IMR-90 (cell line): Measurements from ENCODE around the gene ZC3H14. TPM values are rescaled to one million over a fixed set of nuclear protein-coding genes. Genes with fewer than 3 reads are reported as not detected.

Experiments used
- ATAC-seq: fragments of 200-7000 bp; cut with Tn5 transposase; 2 replicates; pipeline ENCODE4 v1.9.1; 2020; ENCODE audit warnings: low read depth, mild to moderate bottlenecking, moderate library complexity
- BruUV-seq: library from RNA; stranded (reverse); fragments of 400-500 nt; replicated peaks from 2 replicates; lab custom pipeline; 2021; lab: Mats Ljungman, UMichigan
- CTCF ChIA-PET: fragments of 300-600 bp; formaldehyde crosslinking; extraction: SDS; loops from one replicate; lab custom pipeline; 2021; ENCODE audit warnings: antibody characterized with exemption; lab: Yijun Ruan, JAX
- POLR2A ChIA-PET: fragments of 300-600 bp; sonication (Branson Sonifier 250); formaldehyde crosslinking; loops from one replicate; lab custom pipeline; 2022; ENCODE audit warnings: antibody characterized with exemption; ENCODE audit not compliant: unreplicated experiment; lab: Charles Lee
- DNase-seq: peaks from one replicate; pipeline ENCODE4 v3.0.0; 2013
- H2AFZ ChIP-seq: replicated peaks from 2 replicates; pipeline ENCODE3; 2013; ENCODE audit warnings: low read length, mild to moderate bottlenecking; ENCODE audit not compliant: poor library complexity
- H2AK5ac ChIP-seq: 2 replicates; pipeline ENCODE4 v1.6.1; 2013; ENCODE audit warnings: low read depth, low read length, inconsistent platforms
- H2AK9ac ChIP-seq: replicated peaks from 2 replicates; pipeline ENCODE3; 2013; ENCODE audit warnings: mild to moderate bottlenecking, low read depth, low read length, moderate library complexity; ENCODE audit not compliant: poor library complexity
- H2BK120ac ChIP-seq: 2 replicates; pipeline ENCODE4 v1.6.1; 2013; ENCODE audit warnings: low read depth, low read length, inconsistent platforms
- H2BK15ac ChIP-seq: 3 replicates; pipeline ENCODE4 v1.6.1; 2013; ENCODE audit warnings: low read depth, low read length, inconsistent platforms
- H2BK20ac ChIP-seq: 2 replicates; pipeline ENCODE4 v1.6.1; 2013; ENCODE audit warnings: low read depth, mild to moderate bottlenecking, inconsistent platforms, low read length, moderate library complexity
- H2BK5ac ChIP-seq: 2 replicates; pipeline ENCODE4 v1.6.1; 2013; ENCODE audit warnings: mild to moderate bottlenecking, low read depth, low read length, inconsistent platforms; ENCODE audit not compliant: poor library complexity, severe bottlenecking
- H3K14ac ChIP-seq: replicated peaks from 2 replicates; pipeline ENCODE4 v1.6.1; 2013; ENCODE audit warnings: low read depth, low read length, inconsistent platforms
- H3K18ac ChIP-seq: 2 replicates; pipeline ENCODE4 v1.6.1; 2013; ENCODE audit warnings: low read depth, low read length, control low read depth
- H3K23ac ChIP-seq: 2 replicates; pipeline ENCODE4 v1.6.1; 2013; ENCODE audit warnings: low read depth, low read length, inconsistent platforms
- H3K27ac ChIP-seq: 2 replicates; pipeline ENCODE4 v1.5.1; 2013; ENCODE audit warnings: mild to moderate bottlenecking, control low read depth, low read length; ENCODE audit not compliant: insufficient read depth
- H3K27me3 ChIP-seq: 2 replicates; pipeline ENCODE4 v1.6.1; 2013; ENCODE audit warnings: low read length; ENCODE audit not compliant: control insufficient read depth, insufficient read depth
- H3K36me3 ChIP-seq: 2 replicates; pipeline ENCODE4 v1.6.1; 2013; ENCODE audit warnings: low read length, mixed read lengths; ENCODE audit not compliant: control insufficient read depth, insufficient read depth
- H3K4ac ChIP-seq: 2 replicates; pipeline ENCODE4 v1.6.1; 2013; ENCODE audit warnings: low read depth, low read length, inconsistent platforms
- H3K4me1 ChIP-seq: 2 replicates; pipeline ENCODE4 v1.6.1; 2013; ENCODE audit warnings: low read length, mixed read lengths; ENCODE audit not compliant: control insufficient read depth, insufficient read depth
- H3K4me2 ChIP-seq: 2 replicates; pipeline ENCODE4 v1.6.1; 2013; ENCODE audit warnings: low read depth, mild to moderate bottlenecking, control low read depth, low read length, moderate library complexity
- H3K4me3 ChIP-seq: 2 replicates; pipeline ENCODE4 v1.5.1; 2013; ENCODE audit warnings: low read depth, mild to moderate bottlenecking, control low read depth, low read length, moderate library complexity; ENCODE audit not compliant: insufficient read depth
- H3K56ac ChIP-seq: 2 replicates; pipeline ENCODE4 v1.6.1; 2013; ENCODE audit warnings: low read length, inconsistent platforms; ENCODE audit not compliant: insufficient read depth; ENCODE audit errors: extremely low read depth
- H3K79me1 ChIP-seq, 2 experiments: 2 replicates each; pipeline ENCODE4 v1.6.1; 2013; ENCODE audit warnings: low read length in 2 of 2, inconsistent platforms in 1 of 2, low read depth in 1 of 2
- H3K9ac ChIP-seq: 2 replicates; pipeline ENCODE4 v1.6.1; 2013; ENCODE audit warnings: low read depth, low read length, control low read depth
- H3K9me1 ChIP-seq: 2 replicates; pipeline ENCODE4 v1.6.1; 2013; ENCODE audit warnings: low read length, inconsistent platforms; ENCODE audit not compliant: insufficient read depth
- H3K9me3 ChIP-seq: 2 replicates; pipeline ENCODE4 v1.6.1; 2013; ENCODE audit warnings: low read length; ENCODE audit not compliant: control insufficient read depth, insufficient read depth
- H4K20me1 ChIP-seq: 2 replicates; pipeline ENCODE4 v1.6.1; 2013; ENCODE audit warnings: low read length, inconsistent platforms; ENCODE audit not compliant: insufficient read depth
- H4K5ac ChIP-seq: 2 replicates; pipeline ENCODE4 v1.6.1; 2013; ENCODE audit warnings: mild to moderate bottlenecking, low read depth, low read length, control low read depth
- H4K8ac ChIP-seq, 2 experiments: 2 replicates each; pipeline ENCODE4 v1.6.1; 2013; ENCODE audit warnings: low read depth in 2 of 2, low read length in 2 of 2, control low read depth in 1 of 2, inconsistent platforms in 1 of 2
- H4K91ac ChIP-seq: 2 replicates; pipeline ENCODE4 v1.6.1; 2013; ENCODE audit warnings: low read depth, low read length, inconsistent platforms; ENCODE audit not compliant: insufficient read depth
- BHLHE40 ChIP-seq: fragments of 150-350 bp; IDR thresholded peaks from 2 replicates; pipeline ENCODE4 v1.6.1; 2016; ENCODE audit warnings: mild to moderate bottlenecking, low read depth, low read length
- dilution Hi-C: fragments of 300-500 bp; cut with HindIII; formaldehyde crosslinking; loops from one replicate; pipeline ENCODE4 v1.14.3; 2018; ENCODE audit warnings: low sequenced_read_pairs; ENCODE audit not compliant: unreplicated experiment
- in situ Hi-C: fragments of 300-500 bp; cut with MboI; formaldehyde crosslinking; loops from 3 replicates; pipeline ENCODE4 v1.14.3; 2019; ENCODE audit warnings: low sequenced_read_pairs, inconsistent platforms, mixed read lengths
- intact Hi-C: fragments of 100-400 bp; cut with micrococcal nuclease; formaldehyde crosslinking; loops from 2 replicates; pipeline ENCODE4 v1.10.0; 2022
- polyA plus RNA-seq, 3 experiments: library from polyadenylated mRNA; depleted of rRNA; stranded (reverse); fragments of >200 nt; gene quantifications; 2 replicates each; pipeline ENCODE4 v1.2.3, GENCODE V29; 2012; ENCODE audit warnings: low replicate concordance in 1 of 3
- total RNA-seq: library from RNA; depleted of rRNA; stranded (reverse); fragments of >200 nt; gene quantifications from 2 replicates; pipeline ENCODE4 v1.2.3, GENCODE V29; 2012

ZC3H14 gene
- total and polyA plus RNA-seq, 2 of the 4 experiments (the other 2 are of a cell fraction): 72.5 to 111 TPM

DNA sequence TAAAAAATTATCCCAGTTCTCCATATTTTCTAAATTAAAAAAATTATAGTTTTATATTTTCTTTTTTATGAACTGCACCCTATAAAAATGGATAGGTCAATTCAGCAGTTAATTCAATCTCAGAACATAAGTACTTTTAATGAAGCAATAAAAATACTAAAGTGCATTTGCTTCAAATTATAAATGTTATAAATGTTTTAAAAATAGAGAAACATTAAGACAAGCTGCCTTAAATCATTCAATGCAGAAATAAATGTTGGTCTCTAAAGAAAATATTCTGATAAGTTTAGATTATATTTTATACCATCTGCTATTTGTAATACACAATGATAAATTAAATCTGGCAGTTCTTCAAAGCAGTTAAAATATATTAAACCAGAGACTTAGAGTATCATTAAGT, 65.6 kb downstream of the ZC3H14 start:
- Histone ChIP-seq H4K5ac (no peak overlapping the region), H3K23ac (no peak overlapping the region), H2AK9ac (no peak overlapping the region), H3K9ac (no peak overlapping the region), H3K4me2 (no peak overlapping the region), H3K9me3 (no peaks in the 10 kb centered on the region), H3K18ac (no peak overlapping the region), H3K79me1 (no peaks in the 10 kb centered on the region; a peak in 1 of 4 replicates), H3K9me1 (peaks cover 5% of the 10 kb centered on the region; the same call in 1 of the 2 replicates), H2BK5ac (no peak overlapping the region), H2AK5ac (no peak overlapping the region), H3K14ac (no peak overlapping the region), H3K4ac (no peak overlapping the region), H3K4me3 (no peak overlapping the region), H2AFZ (no peak overlapping the region), H2BK15ac (no peak overlapping the region), H4K8ac (no peak overlapping the region), H3K27ac (no peak overlapping the region), H3K56ac (no peak overlapping the region), H3K27me3 (no peaks in the 10 kb centered on the region), H2BK20ac (no peak overlapping the region), H4K91ac (no peak overlapping the region), H3K36me3 (no peaks in the 10 kb centered on the region; the same call in 1 of the 2 replicates), H2BK120ac (no peak overlapping the region), H3K4me1 (no peaks in the 10 kb centered on the region), H4K20me1 (no peaks in the 10 kb centered on the region)
- DNase-seq (no peak), ATAC-seq (no peak)
- ChIA-PET CTCF (interaction anchor here (1.2 kb wide), 1 partner anchor 9 kb away, joined by 3 read pairs; no protein-coding TSS in a partner anchor), POLR2A (no interaction called here)
- no peak for TF ChIP-seq BHLHE40
- dilution Hi-C loops: no loop called here
- intact Hi-C loops: no loop called here
- BruUV-seq: no TSS peak
- in situ Hi-C loops: no loop called here
